A172 (cell line): Measurements from ENCODE around the gene DIP2C. TPM values are rescaled to one million over a fixed set of nuclear protein-coding genes. Genes with fewer than 3 reads are reported as not detected.

Experiments used
- DNase-seq: peaks from one replicate; pipeline ENCODE4 v3.0.0-alpha.2; 2015; ENCODE audit warnings: low spot score
- total RNA-seq: library from RNA; depleted of rRNA; stranded (reverse); fragments of >200 nt; shearing (Covaris generic); gene quantifications from 2 replicates; pipeline ENCODE4 v1.2.3, GENCODE V29; 2014

DIP2C gene
- total RNA-seq, 1 experiment from 2014 or later: 12.8 TPM

DNA sequence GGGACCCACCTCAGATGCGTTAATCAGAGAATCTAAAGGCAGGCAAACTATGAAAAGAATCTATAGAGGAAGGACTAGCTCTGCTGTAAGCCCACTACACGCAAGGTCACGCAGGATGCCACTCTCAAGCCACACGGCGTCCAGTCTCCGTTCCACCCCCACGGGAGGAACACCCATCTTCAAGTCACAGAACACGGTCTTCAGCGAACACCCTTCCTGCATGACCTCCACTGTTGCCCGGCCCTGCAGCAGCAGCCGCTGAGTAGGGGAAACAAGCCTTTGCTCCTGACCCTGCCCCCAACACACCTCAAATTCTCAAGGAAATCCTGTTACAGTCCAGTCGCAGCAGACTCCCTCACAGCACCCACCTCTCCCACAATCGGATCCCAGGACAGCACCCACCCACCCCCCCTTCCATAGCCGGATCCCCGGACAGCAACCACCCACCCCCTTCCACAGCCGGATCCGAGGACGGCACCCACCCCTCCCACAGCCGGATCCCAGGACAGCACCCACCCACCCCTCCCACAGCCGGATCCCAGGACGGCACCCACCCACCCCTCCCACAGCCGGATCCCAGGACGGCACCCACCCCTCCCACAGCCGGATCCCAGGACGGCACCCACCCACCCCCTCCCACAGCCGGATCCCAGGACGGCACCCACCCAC lies 133.7 kb downstream of the DIP2C start:
- no peak for DNase-seq

- DNase-seq: no peak
These were observed 134.2 kb downstream of the DIP2C start for GRCh38 chr10:555281-555680.

- DNase-seq: peak; percentile 15
These were observed 135.2 kb downstream of the DIP2C start for GRCh38 chr10:554182-554848.

DNA sequence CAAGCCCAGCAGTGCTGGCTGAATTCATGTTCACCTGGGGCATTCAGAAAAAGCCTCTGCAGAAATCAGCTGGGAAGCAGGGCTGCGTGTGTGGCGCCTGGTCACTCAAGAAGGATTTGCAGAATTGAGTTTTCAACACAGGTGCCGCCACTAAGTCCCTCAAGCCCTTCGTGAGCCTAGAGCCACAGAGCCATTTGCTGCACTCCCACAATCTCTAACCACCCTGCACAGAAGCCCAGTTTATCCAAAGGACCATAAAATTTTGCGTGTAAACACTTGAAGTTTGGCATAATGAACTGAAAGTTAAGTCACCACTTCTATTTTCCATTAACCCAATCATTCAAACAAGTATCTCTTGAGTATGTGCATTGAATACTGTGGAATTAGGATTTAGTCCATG lies 136.2 kb downstream of the DIP2C start:
- DNase-seq: no peak

DNA sequence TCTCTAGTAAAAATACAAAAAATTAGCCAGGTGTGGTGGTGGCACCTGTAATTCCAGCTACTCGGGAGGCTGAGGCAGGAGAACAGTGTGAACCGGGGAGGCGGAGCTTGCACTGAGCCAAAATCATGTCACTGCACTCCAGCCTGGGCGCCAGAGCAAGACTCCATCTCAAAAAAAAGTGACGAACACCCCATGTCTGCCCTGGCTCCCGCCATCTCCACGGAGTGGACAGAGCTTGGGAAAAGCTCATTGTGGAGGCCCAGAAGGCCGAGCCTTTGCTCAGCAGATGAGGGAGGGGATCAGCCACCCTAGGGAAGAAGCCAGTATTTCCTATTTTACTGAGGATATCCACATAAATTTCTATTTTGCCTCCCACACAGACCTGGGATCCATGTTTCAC lies 136.8 kb downstream of the DIP2C start:
- DNase-seq: no peak

DNA sequence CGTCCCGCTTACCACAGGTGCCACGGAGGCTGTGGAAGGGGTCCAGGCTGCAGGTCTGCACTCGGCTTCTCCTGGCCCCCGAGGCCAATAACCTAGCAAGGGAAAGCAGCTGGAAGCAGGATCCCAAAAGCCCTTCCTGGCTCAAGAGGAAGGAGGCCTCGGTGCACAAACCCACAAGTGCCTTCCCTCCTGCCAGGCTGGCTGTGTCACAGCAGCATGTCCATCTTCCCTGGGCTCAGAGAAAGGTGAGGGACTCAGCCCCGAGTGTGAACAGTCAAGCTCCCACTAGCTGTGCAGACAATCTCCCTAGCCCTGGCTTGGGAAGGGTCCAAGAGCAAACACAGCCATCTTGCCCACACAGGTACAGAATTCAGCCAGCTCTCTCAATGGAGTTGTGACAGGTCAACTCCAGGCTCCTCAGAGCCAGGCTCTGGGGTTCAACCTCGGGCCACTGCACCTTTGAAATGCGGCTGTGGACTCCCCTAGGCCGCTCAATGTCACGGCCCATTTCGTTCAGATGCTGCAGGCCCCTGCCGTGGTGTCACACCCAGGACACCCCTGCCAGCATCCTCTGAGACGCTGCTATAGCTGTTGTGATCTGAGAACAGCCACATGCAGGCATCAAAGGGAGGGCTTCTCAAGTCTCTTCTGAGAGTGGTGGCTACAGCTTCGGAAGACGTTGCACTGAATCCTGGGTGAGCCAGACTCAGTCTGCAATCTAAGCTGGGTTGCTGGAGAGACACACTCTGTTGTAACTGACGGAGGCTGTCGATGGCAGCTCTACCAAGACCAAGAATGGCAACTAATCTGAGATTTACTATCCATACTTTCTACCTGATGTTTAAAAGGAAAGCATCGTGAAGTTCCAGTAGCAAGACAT lies 137.9 kb downstream of the DIP2C start:
- DNase-seq: no peak

DNA sequence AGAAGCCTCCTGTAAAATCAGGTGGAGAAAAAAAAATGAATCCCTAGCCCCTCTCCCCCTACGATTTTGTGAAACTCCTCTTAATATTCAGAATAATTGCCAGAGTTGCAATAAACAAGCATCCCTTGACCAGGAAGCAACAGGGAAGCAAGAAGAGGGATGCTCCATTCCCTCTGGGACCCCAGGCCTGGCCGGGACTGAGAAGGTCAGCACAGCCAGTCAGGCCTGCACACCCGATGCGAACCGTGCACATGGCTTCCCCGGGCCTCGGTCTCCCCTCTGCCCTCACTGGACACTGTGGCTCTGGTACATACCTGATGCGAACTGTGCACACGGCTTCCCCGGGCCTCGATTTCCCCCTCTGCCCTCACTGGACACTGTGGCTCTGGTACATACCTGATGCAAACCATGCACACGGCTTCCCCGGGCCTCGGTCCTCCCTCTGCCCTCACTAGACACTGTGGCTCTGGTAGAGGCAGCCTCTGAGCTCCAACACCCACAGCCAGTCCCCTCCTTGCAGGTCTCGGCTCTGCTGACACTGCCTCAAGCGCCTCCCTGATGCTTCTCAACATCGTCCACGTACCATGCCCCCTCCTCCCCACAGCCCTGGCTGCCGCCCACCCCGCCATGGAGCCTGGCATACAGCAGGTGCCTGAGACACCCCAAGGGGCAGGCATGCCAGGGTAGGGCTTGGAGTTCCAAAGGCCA lies 138.6 kb downstream of the DIP2C start:
- DNase-seq: no peak

DNA sequence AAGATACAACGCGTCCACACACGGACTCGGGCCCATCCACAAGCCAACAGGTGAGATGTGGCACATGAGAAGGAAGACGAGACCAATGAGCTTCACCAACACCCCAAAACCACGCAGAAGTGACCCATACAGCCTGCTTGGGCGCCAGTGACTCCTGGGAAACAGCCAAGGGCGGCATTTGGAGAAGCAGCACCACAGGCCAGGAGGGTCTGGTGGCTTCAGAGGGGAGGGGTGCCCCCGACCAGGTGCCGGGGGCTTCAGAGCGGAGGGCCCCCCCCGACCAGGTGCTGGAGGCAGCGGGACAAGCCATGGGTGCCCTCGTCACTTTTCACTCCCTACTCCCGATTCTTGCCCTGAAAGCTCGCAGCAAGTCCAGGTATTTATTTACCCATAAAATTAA lies 140.1 kb downstream of the DIP2C start:
- no peak for DNase-seq

DNA sequence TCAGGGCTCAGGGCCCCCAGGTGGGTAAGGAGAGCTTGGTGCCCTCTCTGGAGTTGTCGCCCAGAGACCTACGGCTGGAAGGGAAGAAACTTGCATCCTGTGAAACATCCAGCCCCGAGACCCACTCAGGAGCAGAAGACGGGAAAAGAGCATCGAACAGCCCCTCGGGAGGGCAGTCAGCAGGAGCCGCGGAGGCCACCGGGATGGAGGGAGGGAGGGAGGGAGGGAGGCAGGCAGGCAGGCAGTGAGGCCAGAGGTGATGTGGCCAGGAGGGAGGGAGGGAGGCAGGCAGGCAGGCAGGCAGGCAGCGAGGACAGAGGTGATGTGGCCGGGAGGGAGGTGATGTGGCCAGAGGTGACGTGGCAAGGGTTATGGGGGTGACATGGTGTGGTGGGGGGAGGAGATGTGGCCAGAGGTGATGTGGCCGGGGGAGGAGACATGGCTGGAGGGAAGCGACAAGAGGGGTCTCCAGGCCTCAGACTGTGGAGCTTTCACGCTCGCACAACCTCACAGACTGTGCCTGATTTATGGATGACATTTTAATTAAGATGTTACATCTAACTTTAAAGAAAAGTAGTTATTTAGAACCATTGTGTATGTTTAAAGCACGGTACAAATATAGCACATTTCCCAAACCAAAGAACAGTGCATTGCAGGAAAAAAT lies 141.1 kb downstream of the DIP2C start:
- no peak for DNase-seq

DNA sequence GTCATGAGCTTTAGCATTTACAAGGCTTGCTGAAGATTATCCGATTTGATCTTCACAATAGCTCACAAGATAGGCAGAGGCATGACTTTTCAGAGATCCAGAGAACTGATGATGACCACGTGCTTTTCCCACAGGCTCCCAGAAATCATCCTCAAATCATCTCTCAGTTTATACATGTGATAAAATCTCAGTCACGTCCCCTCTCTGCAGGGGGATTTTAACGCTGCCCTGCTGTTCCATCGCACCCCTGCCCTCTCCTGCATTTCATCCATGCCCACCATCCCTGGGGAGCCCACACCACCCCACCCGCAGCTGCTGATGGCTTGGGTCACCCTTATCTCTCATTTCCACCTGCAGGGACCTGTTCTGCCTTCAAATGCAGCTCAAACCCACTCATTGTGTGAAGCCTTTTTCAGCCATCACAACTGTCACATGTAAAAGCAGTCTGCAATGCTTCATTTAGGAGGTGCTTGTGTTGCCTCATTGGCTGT lies 141.8 kb downstream of the DIP2C start:
- no peak for DNase-seq

DNA sequence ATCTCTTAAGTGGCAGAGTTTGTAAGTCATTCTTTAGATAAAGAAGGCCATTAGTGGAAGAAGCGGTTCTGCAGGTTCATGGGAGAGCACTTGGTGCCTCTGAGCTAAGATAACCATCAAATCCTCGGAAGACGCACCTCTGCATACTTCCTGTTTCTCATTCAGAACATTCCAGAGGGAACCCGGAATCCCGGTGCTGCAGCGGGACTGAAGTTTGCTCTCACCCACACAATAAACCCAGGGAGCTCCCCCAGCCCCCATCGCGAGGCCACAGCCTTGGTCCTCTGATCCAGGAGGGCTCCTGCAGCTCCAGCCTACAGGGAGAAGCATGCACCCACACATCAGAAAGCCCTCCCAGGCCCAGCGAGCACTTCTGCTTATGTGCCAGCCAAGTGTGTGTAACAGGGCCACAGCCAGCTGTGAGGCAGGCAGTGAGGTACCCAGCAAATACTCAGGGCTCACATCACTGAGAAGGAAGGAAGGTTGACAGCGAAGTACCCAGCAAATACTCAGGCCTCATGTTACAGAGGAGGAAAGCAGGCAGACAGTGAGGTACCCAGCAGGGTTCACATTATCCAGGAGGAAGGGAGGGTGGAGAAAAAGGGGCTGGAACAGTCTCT lies 142.4 kb downstream of the DIP2C start:
- no peak for DNase-seq

GRCh38 chr10:546451-546850 lies 143.0 kb downstream of the DIP2C start:
- DNase-seq: no peak

- DNase-seq: no peak
These were observed 145.3 kb downstream of the DIP2C start for GRCh38 chr10:543862-544822.

DNA sequence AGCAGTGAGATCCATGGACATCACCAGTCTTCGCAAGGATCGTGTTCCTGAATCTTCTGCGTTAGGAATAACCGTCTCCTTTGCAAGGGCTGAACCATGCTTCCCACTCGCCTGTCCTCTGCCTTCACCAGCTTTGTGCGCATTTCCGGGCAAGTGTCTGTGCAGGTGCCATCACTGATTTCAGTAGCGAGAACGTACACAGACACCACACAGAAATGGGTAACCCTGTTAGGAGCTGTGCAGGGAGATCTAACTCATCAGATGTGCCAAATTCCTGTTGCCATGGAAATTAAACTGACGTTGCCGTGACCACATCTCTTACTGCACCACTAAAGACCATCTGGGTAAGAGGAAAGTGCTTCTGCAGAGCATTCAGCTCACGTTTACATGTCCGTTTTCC lies 146.3 kb downstream of the DIP2C start:
- no peak for DNase-seq

- DNase-seq: no peak
These were observed 147.6 kb downstream of the DIP2C start for GRCh38 chr10:541750-542371.

GRCh38 chr10:541041-541440 lies 148.4 kb downstream of the DIP2C start:
- DNase-seq: no peak

DNA sequence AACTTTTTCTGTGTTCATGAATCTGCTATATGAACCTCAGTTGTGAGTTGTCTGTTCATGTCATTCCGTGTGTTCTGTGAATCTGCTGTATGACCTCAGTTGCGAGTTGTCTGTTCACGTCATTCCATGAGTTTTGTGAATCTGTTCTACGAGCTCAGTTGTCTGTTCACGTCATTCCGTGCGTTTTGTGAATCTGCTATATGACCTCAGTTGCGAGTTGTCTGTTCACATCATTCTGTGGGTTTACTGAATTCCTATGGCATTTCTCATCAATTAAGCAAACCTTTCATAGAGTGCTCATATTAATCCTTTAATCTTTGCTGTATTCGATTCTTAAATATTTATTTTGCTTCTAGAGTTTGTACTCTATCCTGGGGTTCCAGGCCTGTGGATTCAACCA lies 150.6 kb downstream of the DIP2C start:
- DNase-seq: no peak

- DNase-seq: no peak
These were observed 152.5 kb downstream of the DIP2C start for GRCh38 chr10:536935-537334.

DNA sequence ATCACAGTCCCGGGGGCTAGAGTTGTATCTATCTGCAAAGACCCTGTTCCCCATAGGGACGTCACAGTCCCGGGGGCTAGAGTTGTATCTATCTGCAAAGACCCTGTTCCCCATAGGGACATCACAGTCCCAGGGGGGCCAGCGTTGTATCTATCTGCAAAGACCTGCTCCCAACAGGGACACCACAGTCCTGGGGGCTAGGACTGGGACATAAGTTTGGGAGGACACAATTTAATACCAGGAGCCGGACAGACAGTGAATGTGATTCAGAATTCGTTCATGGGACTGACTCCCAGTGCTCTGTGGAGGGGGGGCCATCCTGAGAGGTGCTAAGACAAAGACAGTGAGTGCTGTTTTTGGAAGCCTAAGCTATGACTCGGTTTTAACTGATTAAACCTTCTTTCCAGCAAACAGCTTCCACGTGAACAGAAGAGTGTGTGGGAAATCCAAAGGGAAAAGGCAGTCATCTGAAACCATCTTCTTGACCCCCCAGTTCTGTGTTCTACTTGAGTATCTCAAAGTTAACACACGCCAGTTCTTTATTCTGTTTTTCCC lies 153.0 kb downstream of the DIP2C start:
- no peak for DNase-seq
